ENCODE results near the gene HK2.
"Not testable (repeated sequence)": the region's sequence is repeated elsewhere in the genome, so short reads cannot be mapped to it uniquely, and the experiment has no call there.

Gene HK2

GRCh38 chr2:74877376-74877775, 43.4 kb downstream of the HK2 start:
- no peak for DNase-seq (ENCODE audit: low spot score)

GRCh38 chr2:74877781-74878433, 44.0 kb downstream of the HK2 start:
- peak; percentile 66 for DNase-seq (ENCODE audit: low spot score)

GRCh38 chr2:74878551-74878950, 44.6 kb downstream of the HK2 start:
- DNase-seq (ENCODE audit: low spot score), result no peak

GRCh38 chr2:74880054-74880728, 46.3 kb downstream of the HK2 start:
- DNase-seq (ENCODE audit: low spot score), result no peak

GRCh38 chr2:74881176-74881575, 47.2 kb downstream of the HK2 start:
- no peak for DNase-seq (ENCODE audit: low spot score)

GRCh38 chr2:74881626-74882298, 47.8 kb downstream of the HK2 start:
- no peak for DNase-seq (ENCODE audit: low spot score)

- DNase-seq (ENCODE audit: low spot score), result no peak
These were observed 48.4 kb downstream of the HK2 start for GRCh38 chr2:74882299-74882687.

GRCh38 chr2:74883011-74883410, 49.1 kb downstream of the HK2 start:
- DNase-seq (ENCODE audit: low spot score), result no peak

GRCh38 chr2:74884118-74884762, 50.3 kb downstream of the HK2 start:
- no peak for DNase-seq (ENCODE audit: low spot score)

GRCh38 chr2:74884866-74885265, 50.9 kb downstream of the HK2 start:
- no peak for DNase-seq (ENCODE audit: low spot score)

GRCh38 chr2:74886251-74886650, 52.3 kb downstream of the HK2 start:
- DNase-seq (ENCODE audit: low spot score), result no peak

- no peak for DNase-seq (ENCODE audit: low spot score)
These were observed 52.9 kb downstream of the HK2 start for GRCh38 chr2:74886811-74887210.

- DNase-seq (ENCODE audit: low spot score), result no peak
These were observed 53.6 kb downstream of the HK2 start for GRCh38 chr2:74887445-74887951.

GRCh38 chr2:74887960-74888700, 54.2 kb downstream of the HK2 start:
- DNase-seq (ENCODE audit: low spot score), result peak; percentile 57

- DNase-seq (ENCODE audit: low spot score), result no peak
These were observed 55.2 kb downstream of the HK2 start for GRCh38 chr2:74889159-74889558.

GRCh38 chr2:74890711-74891110, 56.8 kb downstream of the HK2 start:
- DNase-seq (ENCODE audit: low spot score), result no peak

GRCh38 chr2:74891136-74891764, 57.3 kb downstream of the HK2 start:
- DNase-seq (ENCODE audit: low spot score), result no peak

GRCh38 chr2:74891816-74892215, 57.9 kb downstream of the HK2 start:
- DNase-seq (ENCODE audit: low spot score), result not testable (repeated sequence)

GRCh38 chr2:74892609-74893008, 58.7 kb downstream of the HK2 start:
- DNase-seq (ENCODE audit: low spot score), result no peak

- no peak for DNase-seq (ENCODE audit: low spot score)
These were observed 59.4 kb downstream of the HK2 start for GRCh38 chr2:74893332-74893731.

- no peak for DNase-seq (ENCODE audit: low spot score)
These were observed 60.5 kb downstream of the HK2 start for GRCh38 chr2:74894272-74894981.

Measured in cerebellar cortex (tissue), 1 donor.